GM13977 (cell line): Measurements from ENCODE around the gene FBXW7.

Experiments
- DNase-seq: peaks from one replicate; pipeline ENCODE4 v3.0.0; 2012; ENCODE audit warnings: low spot score
- in situ Hi-C: fragments of 300-500 bp; cut with MboI; formaldehyde crosslinking; loops from one replicate; pipeline ENCODE4 v1.12.0; 2022; ENCODE audit warnings: low sequenced_read_pairs, low pct_unique_long_range_greater_than_20kb, mixed read lengths, inconsistent platforms; ENCODE audit not compliant: unreplicated experiment
- TF ChIP-seq, protein P1 (sequence below): IDR thresholded peaks from 2 replicates; pipeline ENCODE4 v1.5.1; 2012; ENCODE audit warnings: mild to moderate bottlenecking, control low read depth; ENCODE audit not compliant: insufficient read depth; ENCODE audit errors: extremely low read depth, missing control alignments

FBXW7 gene

DNA sequence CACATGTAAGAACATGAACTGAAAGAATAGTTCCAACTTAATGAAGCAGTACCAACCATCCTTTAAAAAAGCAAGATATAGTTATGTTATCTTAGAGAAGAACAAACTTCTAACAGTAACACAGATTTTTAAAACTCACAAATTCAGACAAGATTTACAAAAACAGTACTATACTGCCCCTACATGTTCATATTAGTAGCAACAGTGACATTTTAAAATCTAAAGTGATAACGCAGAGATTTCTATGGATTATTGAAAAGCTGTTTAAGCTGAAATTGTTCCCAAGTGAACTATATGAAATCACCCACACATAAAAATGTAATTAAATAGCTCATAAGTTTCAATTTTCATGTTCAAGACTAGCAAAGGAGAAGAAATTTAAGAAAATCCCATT is 166.0 kb downstream of the FBXW7 start:
- in situ Hi-C loops: no loop called here

DNA sequence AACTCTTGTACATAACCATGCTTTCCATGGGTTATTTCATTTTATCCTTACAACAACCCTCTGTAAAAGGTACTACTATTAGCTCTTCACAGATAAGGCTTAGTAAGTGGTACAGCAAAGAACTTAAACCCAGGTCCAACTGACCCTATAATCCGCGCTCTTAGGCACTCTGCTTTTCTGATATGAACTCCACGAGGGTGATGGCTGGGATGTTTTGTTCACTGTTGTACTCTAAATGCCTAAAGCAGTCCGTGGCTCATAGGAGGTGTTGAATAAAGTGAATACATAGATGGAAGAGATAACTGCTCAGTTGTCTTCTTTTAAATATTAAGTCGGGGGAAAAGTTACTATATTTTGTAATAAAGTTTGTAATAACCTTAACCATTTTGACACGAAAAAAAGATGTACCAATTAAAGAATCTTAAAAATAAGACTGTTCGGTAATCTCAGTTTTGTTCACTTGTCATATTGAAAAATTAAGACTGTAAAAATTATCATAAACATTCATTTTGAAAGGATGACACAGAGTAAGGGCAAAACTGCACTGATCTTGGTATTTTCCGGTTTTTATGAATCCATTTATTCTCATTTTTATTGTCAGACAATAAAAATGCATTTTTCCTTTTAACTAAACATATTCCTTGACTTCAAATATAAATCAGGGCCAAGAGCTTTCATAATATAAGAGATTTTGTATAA is 166.5 kb downstream of the FBXW7 start:
- no peak for DNase-seq
- TF ChIP-seq, protein P1, sequence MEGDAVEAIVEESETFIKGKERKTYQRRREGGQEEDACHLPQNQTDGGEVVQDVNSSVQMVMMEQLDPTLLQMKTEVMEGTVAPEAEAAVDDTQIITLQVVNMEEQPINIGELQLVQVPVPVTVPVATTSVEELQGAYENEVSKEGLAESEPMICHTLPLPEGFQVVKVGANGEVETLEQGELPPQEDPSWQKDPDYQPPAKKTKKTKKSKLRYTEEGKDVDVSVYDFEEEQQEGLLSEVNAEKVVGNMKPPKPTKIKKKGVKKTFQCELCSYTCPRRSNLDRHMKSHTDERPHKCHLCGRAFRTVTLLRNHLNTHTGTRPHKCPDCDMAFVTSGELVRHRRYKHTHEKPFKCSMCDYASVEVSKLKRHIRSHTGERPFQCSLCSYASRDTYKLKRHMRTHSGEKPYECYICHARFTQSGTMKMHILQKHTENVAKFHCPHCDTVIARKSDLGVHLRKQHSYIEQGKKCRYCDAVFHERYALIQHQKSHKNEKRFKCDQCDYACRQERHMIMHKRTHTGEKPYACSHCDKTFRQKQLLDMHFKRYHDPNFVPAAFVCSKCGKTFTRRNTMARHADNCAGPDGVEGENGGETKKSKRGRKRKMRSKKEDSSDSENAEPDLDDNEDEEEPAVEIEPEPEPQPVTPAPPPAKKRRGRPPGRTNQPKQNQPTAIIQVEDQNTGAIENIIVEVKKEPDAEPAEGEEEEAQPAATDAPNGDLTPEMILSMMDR: no peak
- in situ Hi-C loops: no loop called here

More for the DNA sequence above, 166.0 kb downstream of the FBXW7 start:
- TF ChIP-seq, protein P1: peak; percentile 16
- DNase-seq: no peak

DNA sequence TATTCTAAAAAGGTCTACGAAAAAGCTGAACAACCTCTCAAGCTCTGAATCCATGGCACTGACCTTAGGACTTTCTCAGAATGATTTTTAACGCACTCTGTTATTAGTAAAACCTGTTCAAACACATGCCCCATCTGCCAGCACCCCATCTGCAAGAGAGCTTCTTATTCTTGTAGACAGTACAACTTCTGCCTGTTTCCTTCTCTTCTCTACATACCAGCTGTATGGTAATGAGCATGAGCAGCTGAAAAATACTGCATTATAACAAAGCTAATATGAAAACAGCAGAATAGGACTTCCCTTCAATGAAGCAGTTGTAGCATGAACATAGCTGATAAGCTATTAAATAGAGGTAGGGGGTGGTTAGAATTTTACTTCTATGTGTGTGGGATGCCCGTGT is 167.9 kb downstream of the FBXW7 start:
- TF ChIP-seq, protein P1: no peak
- no peak for DNase-seq
- in situ Hi-C loops: no loop called here

DNA sequence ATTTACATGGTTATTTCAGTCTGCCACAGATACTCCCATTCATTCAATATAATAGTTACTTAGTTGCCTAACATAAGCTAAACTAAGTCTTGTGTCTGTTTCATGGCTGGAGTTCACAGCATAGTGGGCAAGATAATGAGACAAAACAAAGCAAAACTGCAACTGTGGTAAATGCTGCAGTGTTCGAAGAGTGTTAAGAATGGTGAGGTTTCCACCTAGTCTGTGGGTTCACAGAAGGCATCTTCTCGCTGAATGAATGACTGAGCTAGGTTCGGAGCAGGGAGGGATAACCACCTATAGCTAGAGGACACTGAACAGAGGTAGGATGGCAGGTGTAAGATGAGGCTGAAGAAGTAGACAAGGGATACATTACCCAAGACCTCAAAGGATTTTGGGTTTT is 171.0 kb downstream of the FBXW7 start:
- no peak for DNase-seq
- in situ Hi-C loops: no loop called here
- TF ChIP-seq, protein P1: no peak

DNA sequence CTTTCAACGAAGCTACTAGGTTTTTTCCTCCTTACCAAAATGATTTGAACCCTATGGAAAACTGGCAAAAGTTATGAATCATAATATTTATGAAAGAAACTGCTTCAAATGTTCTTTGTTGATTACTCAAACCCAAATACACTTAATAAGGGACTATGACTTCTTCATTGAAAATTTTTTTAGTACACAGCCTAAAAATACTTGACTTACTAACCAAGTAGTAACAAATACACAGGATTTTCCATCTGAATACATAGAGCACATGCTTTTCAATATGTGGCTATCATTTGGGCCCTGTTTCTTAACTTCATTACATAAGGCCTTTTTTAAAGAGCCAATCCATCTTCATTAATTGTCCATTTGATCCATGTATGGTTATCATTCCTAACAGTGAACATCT is 171.5 kb downstream of the FBXW7 start:
- TF ChIP-seq, protein P1: no peak
- no peak for DNase-seq
- in situ Hi-C loops: no loop called here

DNA sequence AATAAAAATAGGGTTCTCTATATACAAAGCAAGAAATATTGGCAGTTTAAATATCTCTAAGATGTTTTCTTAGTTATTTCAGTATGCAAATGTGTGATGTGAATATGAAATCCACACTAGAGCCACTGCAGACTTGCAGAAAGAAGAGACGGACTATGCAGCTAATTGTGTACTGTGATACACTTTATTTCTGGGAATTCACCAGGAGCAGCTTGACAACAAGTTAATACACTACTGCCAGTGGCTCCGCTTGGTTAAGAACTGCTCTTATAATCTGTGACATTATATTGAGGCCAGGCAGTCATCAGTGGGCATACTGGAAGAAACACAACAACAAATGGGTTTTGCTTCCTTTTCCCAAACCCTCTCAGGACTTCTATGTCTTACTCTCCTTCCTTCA is 172.0 kb downstream of the FBXW7 start:
- no peak for DNase-seq
- in situ Hi-C loops: no loop called here
- TF ChIP-seq, protein P1: no peak

DNA sequence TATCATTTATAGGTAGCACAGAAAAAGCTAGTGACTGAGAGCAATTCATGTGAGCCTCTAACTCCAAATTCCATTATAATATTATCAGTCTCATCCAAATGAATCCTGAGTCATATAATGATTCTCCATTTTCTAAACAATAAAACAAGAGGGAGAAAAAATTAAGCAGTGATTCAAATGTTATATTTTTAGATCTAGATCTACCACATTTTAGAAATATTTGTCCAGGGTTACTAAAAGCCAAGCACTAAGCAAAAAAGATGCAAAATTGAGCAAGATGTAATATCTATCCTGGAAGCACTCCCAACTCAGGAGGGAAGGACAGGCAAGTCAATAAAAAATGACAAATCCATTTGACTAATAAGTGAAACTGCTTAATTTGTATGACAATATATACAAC is 172.8 kb downstream of the FBXW7 start:
- no peak for DNase-seq
- in situ Hi-C loops: no loop called here
- TF ChIP-seq, protein P1: no peak
